ENCODE results near the gene SMIM44. TPM values are rescaled to one million over a fixed set of nuclear protein-coding genes. Genes with fewer than 3 reads are reported as not detected.

SMIM44 gene
- total RNA-seq, 4 donors from 2014 or later: not detected

- peak; percentile 50 for ATAC-seq (ENCODE audit: low FRiP score)
Measured at GRCh38 chr19:3506384-3507340, 23.4 kb upstream of the SMIM44 start.

GRCh38 chr19:3505598-3506383 is 22.6 kb upstream of the SMIM44 start, which contains the start of gene FZR1:
FZR1 (plus strand) TSS chr19:3506311; CDS start chr19:3522990, 16,679 bp downstream.
- ATAC-seq (ENCODE audit: low FRiP score): peak; percentile 98
- no peak for TF ChIP-seq CTCF (IDR thresholded peaks at IDR 0.05)
- DNase-seq (ENCODE audit: low spot score): peak; percentile 93

More at GRCh38 chr19:3506384-3507340, 23.4 kb upstream of the SMIM44 start:
- no peak for DNase-seq (ENCODE audit: low spot score)
- TF ChIP-seq CTCF (IDR thresholded peaks at IDR 0.05): no peak

- DNase-seq (ENCODE audit: low spot score) (no peak), ATAC-seq (ENCODE audit: low FRiP score) (no peak)
- no peak for TF ChIP-seq CTCF (IDR thresholded peaks at IDR 0.05)
Measured at GRCh38 chr19:3504735-3505134, 21.5 kb upstream of the SMIM44 start.

GRCh38 chr19:3503036-3503572 is 19.9 kb upstream of the SMIM44 start:
- no peak for TF ChIP-seq CTCF (IDR thresholded peaks at IDR 0.05)
- ATAC-seq (ENCODE audit: low FRiP score) (no peak), DNase-seq (ENCODE audit: low spot score) (no peak)

- DNase-seq (ENCODE audit: low spot score) (no peak), ATAC-seq (ENCODE audit: low FRiP score) (no peak)
- TF ChIP-seq CTCF (IDR thresholded peaks at IDR 0.05): no peak
Measured at GRCh38 chr19:3501780-3502179, 18.5 kb upstream of the SMIM44 start.

- no peak for TF ChIP-seq CTCF (IDR thresholded peaks at IDR 0.05)
- ATAC-seq (ENCODE audit: low FRiP score): peak; percentile 93
- peak; percentile 82 for DNase-seq (ENCODE audit: low spot score)
Measured at GRCh38 chr19:3500429-3501101, 17.3 kb upstream of the SMIM44 start, which contains the start of gene DOHH. DOHH (minus strand) TSS chr19:3500674; CDS start chr19:3496814, 3,860 bp downstream.

All from omental fat pad (tissue), 4 donors.